NCI-H774 (cell line): Measurements from ENCODE around the gene INPP4B.
A peak's percentile ranks its signal among the peaks of the same experiment; 100 is the strongest.
"Not testable (repeated sequence)": the region's sequence is repeated elsewhere in the genome, so short reads cannot be mapped to it uniquely, and the experiment has no call there.

Experiments used
- DNase-seq: peaks from one replicate; lab custom pipeline; 2025; lab: John Stamatoyannopoulos, UW

INPP4B gene

DNA sequence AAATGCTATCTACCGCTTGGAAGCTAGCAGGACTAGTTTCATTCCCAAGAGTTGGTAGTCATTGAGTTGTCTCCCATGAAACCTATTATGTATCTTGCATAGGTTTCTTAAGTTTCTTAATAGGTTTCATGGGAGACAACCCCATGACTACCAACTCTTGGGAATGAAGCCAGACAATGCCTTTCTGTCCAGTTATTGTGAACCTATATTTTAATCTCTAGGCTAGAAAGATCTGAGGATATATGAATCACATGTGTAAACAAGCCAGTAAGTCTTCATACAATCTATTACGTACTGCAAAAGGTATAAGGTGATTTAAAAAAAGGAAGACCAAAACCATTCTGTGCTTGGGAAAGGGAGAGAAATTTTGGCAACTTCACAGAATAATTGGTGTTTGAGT, 162.6 kb downstream of the INPP4B start:
- DNase-seq, result no peak

DNA sequence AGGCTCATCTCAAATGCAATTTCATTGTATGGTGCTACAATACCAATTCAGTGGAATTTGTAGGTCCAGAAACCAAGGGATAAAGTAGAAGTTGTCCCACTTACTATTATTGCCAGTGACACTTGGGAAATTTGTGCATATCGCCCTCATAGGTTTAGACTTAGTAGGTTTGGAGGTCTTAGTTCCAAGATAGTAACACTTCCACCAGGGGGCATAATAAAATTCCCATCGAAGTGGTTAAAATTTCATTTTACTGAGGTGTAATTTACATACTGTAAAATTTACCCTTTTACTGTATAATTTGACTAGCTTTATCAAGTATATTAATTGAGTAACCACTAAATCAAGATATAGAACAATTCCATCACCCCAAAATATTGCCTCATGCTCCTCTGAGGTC, 174.6 kb downstream of the INPP4B start:
- DNase-seq, result no peak

DNA sequence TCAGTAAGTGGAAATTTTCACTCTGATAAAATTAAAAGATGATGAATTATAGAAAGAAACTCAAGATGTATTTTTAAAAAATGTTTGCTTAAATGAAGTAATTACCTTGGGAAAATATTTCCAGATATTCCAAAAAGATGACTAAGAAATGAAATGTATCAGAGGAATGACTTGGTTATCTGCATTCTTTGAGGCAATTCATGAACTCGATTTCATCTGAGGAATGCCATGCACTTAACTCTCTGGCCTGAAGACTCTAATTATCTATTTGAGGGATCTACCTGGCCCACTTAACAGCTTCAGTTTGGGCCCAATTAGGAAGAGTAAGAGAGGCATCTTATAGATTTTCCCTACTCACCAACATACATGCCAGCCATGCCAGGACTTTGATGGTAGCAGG, 182.3 kb downstream of the INPP4B start:
- no peak for DNase-seq

DNA sequence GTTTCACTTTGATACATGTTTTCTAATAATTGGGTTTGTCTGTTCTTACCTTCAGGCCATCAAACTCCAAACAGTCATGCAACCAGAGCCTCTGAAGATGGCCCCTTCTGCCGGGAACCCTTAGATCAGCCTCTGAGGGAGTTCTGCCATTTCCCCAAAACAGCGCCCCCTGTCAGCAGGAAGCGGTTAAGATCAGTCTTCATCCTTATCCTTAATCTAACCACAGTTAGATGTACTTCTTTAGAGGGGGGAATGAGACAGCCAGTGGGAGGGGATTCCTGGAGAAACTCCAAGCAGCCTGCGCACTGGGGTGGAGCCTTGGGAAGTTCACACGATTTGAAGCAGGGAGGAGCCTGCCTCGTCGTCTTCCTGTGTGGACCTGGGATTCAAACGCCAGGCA, 185.4 kb downstream of the INPP4B start:
- DNase-seq, result no peak

DNA sequence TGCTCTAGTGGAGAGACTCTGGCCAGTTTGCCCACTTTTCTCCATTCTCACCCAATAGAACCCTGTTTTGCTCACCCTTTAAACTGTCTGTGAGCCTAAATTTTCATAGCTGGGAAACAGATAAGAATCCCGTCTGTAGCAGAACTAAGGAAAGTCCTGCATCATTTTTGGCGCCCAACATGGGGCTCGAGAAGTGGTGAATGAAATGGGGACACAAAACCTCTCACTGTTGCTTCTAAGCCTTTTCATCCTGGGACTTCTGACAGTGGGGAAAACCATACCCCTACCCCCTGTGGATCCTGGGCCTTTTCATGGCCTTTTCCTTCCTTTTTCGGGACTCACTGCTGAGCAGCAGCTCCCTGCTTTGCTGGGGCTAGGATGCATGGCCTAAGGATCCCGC, 189.9 kb downstream of the INPP4B start:
- DNase-seq, result no peak

DNA sequence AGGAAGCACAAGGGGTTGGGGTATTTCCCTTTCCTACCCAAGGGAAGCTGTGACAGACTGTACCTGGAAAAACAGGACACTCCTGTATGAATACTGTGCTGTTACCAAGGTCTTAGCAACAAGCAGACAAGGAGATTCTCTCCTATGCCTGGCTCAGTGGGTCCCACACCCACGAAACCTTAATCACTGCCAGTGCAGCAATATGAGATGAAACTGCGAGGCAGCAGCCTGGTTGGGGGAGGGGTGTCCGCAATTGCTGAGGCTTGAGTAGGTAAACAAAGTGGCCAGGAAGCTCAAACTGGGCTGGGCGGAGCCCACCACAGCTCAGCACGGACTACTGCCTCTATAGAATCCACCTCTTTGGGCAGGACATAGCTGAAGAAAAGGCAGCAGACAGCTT, 197.7 kb downstream of the INPP4B start:
- no peak for DNase-seq

DNA sequence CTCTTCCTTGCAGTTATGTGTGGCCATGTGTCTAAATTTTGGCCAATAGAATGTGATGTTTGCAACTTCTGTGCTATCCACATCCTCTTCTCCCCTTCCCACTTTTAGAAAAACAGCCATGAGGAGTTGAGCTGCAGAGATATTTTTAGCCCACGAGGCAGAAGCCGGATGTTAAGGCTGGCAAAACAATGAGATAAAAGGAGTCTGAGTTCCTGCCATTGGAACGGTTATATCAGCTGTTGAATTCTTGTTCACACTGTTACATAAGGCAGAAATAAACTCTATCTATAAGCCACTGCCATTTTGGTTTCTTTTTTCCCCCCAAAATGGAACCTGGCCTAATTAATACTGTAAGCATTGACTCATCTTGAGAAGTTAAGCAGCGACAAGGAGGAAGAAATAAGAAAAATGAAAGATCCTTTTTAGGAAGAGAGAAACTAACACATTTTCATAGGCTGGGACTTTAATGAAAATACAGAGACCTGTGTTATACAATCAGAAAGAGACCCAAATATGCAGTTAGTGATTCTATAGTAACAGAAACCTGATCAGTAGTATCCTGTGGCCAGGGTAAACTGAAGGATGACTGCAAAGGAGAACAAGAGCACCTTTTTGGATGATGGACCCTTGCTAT, 200.5 kb downstream of the INPP4B start:
- DNase-seq, result no peak

DNA sequence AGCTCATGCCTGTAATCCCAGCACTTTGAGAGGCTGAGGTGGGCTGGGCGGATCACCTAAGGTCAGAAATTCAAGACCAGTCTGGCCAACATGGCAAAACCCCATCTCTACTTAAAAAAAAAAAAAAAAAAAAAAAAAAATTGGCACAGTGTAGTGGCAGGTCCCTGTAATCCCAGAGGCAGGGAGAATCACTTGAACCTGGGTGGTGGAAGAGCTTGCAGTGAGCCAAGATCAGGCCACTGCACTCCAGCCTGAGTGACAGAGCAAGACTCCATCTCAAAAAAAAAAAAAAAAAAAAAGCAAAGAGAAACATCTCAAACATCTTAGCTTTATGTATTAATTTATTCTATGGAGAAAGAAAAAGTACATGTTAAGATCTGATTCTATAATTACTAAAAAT, 201.5 kb downstream of the INPP4B start:
- not testable (repeated sequence) for DNase-seq

DNA sequence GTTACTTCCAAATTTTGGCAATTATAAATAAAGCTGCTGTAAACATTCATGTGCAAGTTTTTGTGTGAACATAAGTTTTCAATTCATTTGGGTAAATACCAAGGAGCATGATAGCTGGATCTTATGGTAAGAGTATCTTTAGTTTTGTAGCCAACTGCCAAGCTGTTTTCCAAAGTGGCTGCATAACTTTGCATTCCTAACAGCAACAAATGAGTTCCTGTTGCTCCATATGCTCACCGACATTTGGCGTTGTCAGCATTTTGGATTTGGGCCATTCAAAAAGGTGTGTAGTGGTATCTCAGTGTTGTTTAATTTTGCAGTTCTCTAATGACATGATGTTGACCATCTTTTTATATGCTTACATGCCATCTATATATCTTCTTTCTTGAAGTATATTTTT, 208.5 kb downstream of the INPP4B start:
- DNase-seq, result no peak

DNA sequence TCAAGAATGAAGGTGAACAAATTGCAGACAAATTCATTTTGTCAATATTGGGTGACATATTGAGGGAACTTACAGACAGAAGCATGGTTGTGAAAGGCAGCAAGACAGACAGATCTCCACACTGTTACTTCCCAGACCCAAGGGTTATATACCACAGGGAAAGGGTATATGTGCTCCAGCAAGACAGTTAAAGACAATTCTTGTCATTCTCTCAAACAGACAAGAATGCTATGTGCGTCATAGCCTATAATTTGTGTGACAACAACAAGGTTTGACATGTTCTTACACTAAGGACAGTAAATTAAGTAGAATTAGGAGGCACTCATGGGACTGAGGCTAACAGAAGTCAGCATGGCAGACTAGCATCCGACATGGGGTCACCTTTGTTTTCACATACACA, 214.3 kb downstream of the INPP4B start:
- DNase-seq, result no peak

DNA sequence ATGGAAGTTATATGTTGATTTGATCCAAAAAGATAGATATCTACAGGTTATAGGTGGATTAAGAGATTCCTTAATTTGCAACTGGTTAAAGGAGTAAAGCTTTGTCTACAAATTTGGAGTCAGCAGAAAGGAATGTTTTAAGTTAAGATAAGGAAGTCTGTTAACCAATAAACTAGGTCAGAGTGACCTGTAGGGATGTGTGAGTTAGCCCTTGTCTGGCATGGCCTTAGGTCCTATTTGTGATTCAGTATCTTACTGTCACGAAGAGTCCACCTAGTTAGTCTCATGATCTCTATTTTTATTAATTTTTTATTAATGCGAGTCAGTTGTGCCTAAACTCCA, 230.8 kb downstream of the INPP4B start:
- no peak for DNase-seq

DNA sequence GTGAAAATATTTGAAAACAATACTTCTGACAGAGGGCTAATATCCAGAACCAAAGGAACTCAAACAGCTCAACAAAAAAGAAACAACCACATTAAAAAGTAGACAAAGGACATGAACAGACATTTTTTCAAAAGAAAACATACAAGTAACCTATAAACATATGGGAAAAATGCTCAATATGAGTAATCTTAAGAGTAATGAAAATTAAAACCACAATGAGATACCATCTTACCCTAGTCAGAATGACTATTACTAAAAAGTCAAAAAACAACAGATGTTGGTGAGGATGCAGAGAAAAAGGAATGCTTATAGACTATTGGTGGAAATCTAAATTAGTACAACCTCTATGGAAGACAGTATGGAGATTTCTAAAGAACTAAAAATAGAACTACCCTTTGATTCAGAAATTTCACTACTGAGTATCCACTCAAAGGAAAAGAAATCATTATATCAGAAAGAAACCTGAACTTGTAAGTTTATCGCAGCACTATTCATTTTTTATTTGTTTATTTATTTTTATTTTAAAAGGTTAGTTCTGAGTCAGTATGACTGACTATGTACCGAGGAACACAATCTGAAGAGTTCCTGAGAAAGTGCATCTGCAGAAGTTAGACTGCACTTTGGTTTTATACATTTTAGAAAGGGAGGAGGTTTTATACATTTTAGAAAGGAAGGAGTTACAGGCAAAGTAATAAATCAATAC, 231.3 kb downstream of the INPP4B start:
- DNase-seq, result no peak

DNA sequence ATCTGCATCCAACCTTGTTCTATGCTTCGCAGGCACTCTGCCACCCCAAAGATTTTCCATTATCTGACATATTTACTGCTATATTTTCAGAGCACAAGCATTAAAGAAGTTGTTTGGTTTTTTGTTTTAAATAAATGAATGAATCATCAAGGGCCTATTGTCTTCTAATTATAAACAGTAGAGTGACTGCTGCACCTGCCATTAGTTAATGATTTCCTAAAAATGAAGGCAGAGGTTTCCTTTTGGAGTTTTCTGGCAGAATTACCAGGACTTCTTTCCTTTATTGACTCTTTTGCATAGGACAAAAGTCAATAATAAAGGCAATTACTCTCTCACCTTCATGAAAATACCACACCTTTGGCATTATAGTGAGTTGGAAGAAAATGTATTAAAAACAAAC, 238.1 kb downstream of the INPP4B start:
- peak; percentile 36 for DNase-seq

DNA sequence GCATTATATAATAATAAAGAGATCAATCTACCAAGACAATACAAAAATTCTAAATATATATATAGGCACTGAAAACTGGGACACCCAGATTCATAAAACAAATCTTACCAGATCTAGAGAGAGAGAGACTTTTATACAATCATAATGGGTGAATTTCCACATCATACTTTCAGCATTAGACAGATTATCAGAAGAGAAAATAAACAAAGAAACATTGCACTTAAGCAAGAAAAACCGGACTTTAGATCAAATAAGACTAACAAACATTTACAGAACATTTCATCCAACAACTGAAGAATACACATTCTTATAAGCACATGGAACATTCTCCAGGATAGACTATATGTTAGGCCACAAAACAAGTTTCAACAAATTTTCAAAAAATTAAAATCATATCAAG, 245.1 kb downstream of the INPP4B start:
- no peak for DNase-seq

DNA sequence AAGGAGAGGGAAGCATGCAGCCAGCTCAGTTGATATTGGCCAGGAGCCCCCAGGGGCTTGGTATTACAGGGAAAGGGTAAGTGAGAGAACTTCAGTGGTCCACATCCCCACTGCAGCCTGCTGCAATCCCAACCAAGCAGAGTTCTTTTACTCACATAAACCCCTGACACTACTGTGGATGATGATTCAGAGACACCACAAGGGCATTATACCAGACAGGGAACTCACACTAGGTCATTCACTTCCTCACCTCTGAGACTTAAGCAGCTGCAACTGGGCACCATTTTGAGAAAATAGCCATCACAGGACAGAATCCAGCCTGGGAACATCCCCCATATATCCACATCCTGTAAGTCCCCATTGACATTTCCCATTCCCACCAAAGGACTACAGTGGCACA, 248.0 kb downstream of the INPP4B start:
- no peak for DNase-seq

DNA sequence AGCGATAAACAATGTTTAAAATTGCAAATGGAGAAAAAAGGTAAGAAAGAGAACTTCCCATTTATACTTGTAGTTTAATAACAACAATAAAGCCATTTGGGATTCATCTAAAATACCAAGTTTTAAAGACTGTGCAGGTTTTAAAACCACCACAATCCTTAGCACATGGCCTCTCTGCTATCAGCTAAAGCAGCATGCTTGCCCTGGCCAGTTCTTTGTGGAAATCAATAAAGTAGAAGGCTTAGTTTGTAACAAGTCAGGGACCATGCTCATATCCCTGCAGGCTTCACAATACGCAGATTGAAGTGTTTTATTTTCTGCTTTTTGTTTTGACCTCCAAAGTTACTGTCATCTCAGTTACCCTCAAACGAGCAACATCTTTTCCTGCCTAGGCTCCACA, 249.5 kb downstream of the INPP4B start:
- DNase-seq, result no peak

DNA sequence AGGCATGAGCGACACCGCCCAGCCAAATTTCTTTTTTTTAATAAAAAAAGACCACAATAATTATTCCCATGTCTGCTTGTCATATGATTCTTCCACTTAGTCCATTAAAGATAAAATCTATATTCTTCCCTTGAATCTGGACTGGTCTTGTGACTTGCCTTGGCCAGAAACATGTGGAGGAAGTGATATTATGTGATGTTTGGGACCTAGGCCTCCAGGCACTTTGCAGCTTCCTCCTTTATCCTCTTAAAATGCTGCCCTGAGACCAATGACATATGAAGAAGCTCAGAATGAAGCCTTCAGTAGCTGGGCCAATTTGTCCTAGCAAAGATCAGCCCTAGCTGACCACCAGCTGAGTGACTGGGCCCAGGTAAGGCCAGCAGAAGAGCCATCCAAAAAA, 250.0 kb downstream of the INPP4B start:
- no peak for DNase-seq

DNA sequence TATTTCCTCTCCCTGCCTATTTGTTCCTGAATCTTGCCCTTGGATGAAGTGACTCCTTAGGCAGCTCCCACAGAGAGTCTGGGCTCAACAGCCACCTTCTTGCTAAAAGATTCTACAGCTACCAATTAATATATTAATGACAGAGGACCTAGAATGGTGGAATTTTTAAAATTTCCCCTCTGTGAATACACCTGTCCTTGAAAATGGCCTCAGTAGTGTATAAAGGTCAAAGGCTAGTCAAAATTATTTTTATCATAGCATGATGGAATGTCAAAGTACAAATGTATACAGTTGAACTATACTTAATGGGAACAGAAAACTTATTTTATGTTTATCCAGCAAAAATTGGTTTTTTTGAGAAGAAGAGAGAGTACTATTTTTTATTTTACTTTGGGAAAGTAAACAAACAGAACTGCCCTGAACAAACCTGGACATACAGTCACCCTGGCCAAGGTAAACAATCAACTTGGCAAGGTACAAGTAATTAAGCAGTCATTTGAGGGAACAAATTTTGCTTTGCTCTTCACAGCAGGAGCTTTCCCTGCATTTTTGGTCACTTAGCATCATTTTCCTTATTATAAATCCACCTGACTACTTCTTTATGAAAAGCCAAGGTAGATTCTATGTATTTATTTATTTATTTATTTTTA, 250.8 kb downstream of the INPP4B start:
- peak; percentile 13 for DNase-seq

DNA sequence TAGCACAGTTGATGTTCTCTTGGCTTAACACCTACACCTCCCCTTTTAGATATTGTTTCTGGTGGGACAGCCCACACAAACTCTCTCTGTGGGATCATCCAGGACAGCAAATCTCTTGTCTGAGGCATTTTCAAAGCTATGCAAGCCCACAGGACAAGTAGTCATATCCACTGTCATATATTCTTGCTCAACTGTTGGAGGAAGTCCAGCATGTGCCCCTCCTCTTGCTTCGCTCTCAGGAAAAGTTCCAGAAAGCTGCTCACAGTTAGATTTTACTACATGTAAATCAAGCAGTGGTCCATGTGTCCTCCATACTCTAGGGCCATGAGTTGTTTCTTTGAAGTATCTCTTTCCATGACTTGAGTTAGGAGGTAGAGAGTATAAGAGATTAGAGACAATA, 260.7 kb downstream of the INPP4B start:
- no peak for DNase-seq

DNA sequence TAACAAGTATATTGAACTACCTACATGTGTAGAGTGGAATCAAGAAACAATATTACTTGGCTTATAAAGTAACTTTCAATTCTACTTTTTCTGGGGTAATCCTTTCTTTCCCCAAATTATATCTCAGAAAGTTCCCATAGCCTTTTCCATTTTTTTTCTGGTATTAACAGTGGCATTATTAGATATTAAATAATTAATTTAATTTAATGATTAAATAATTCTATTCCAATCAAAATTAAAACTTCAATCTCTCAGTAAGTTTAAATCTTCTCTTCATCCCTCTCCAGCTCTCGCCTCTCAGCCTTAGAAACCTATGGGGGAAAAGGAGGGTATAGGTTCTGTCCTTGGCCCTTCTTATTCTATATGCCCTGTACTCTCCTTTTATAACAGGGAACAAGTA, 262.4 kb downstream of the INPP4B start:
- no peak for DNase-seq

DNA sequence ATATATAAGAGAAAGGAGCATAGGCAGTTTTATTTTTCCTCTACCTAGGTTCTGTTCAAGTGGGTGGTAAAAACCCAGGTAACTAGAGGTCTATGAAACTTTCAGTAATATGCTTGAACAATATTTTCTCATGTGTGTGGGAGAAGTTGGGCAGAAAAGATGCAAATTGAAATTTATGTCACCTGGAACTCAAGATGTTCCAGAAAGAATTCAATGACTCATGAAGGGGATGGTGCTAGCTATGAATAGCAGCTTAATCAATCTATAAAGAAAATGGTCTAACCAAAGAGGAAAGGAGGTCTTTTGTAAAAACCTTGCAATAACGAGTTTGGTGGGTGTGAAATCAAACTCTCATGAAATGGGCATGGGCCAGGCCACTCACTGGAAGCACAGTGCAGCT, 263.8 kb downstream of the INPP4B start:
- no peak for DNase-seq

DNA sequence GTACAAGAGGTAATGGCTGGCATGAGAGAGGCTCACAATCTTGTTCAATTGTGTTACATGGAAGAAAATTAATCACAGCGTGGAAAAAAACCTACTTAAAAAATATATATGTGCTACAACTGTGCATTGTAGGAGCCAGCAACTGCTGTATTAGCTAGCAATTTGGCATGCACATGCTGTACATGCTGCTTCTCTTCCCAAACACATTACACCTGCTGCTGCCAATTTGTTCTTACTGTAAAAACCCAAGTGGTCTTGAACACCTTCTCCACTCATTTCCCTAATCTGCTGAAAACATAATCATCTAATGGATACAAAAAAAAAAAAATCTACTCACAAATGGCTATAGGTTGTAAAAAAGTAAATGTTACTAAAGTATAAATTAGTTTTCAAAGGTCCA, 264.2 kb downstream of the INPP4B start:
- no peak for DNase-seq

DNA sequence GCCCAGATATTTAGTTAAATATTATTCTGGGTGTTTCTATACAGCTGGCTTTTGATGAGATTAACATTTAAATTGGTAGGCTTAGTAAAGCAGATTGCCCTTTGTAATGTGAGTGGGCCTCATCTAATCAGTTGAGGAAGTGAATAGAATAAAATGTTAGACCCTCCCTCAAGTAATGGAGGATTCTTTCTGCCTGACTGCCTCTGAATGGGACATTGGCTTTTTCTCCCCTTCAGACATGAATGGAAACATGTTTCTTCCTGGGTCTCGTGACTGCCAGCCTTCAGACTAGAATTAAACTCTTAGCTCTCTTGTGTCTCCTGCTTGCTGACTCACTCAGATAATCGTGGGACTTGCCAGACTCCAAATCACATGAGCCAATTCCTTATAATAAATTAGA, 266.7 kb downstream of the INPP4B start:
- no peak for DNase-seq

DNA sequence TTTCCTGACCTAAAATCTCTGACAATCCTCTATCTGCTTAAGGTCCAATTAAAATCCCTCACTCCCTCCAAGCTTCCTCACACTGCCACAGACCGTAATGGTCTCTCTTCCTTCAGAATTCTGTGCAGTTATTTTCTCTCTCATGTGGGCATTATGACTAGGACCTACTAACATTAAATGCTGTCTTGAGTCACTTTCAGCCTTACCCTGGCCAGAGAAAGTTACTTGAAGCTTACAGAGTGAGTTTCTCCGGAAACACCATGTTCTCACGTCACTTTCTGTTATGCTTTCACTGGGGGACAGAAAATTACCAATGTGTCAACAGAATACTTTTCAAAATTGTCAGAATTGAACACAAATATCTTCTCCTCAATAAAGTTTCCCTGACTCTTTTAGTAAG, 271.8 kb downstream of the INPP4B start:
- DNase-seq, result no peak
